ENCODE data around the gene SRCAP. TPM values are rescaled to one million over a fixed set of nuclear protein-coding genes. Genes with fewer than 3 reads are reported as not detected.
A peak's percentile ranks its signal among the peaks of the same experiment; 100 is the strongest.

The SRCAP gene
- total RNA-seq, 1 experiment from 2014 or later: 7.4 TPM

DNA sequence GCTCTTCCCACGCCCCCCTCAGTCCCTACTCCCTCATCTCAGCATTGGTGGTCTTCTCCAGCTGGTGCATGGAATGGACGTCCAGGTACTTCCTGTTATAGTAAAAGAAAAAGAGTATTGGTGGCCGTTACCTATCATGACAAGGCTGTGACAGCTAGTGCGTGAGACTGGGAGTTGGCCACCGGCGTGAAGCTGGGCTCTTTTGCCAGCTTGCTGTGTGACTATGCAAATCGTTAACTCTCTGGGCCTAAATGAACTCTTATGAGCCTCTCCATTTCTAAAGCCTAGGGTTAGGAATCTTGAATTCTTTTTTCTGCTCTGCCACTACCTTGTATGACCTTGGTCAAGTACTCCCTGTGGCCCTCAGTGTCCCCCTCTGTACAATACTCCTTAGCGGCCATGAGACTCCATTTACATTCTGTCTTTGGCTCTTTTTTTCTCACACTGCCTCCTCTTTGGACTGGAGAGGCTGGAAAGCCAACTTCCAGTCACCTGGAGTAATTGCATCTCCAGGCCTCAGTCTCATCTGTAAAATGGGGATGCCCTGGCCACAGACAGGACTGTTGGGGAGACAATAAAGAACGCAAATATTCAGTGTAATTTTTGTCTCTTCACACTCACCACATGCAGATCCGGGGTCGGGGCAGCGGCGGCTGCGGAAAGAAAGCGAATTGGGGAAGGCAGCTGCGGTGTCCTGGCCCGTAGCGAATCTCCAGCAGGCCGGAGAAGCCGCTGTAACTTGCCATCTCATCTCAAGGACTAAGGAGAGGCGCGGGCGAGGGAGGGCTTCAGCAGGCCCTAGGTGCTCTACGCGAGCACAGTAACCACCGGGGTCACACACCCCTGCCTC, 61.8 kb downstream of the SRCAP start:
- no peaks in the 10 kb centered on the region for H3K27me3 ChIP-seq (ENCODE audit: control insufficient read depth, insufficient read depth, low read length)
- H3K4me3 ChIP-seq (ENCODE audit: insufficient read depth, low read depth, low read length): peak overlapping the region; percentile 76
- peaks cover 23% of the 10 kb centered on the region for H3K36me3 ChIP-seq (replicated peaks; ENCODE audit: control insufficient read depth, insufficient read depth, low read length)
- DNase-seq: no peak

DNA sequence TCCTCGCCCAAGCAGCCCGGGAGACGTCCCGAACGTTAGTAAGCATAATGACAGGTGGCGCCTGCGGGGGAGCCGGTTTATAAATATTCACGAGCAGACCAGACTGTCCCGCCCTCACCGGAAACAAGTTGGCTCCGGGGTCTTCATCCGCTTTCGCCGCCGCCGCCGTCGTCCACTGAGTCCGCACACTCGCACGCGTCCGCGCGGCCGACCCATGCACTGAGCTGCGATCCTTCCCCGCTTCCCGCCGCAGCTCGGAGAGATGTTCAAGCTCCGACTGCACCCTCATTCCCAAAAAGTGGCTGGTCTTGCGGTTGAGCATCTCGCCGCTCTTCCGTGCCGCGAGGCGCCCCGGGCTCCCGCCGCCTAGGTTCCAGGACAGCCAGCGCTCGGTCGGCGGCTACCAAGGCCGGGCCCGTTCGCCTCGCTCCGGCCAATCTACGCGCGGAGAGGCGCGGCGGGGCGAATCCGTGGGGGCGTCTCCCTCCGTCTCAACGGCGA, 62.5 kb downstream of the SRCAP start:
- Histone ChIP-seq H3K4me3 (ENCODE audit: insufficient read depth, low read depth, low read length) (peak overlapping the region; percentile 76), H3K36me3 (replicated peaks; ENCODE audit: control insufficient read depth, insufficient read depth, low read length) (peaks cover 28% of the 10 kb centered on the region), H3K27me3 (ENCODE audit: control insufficient read depth, insufficient read depth, low read length) (no peaks in the 10 kb centered on the region)
- peak; percentile 87 for DNase-seq

DNA sequence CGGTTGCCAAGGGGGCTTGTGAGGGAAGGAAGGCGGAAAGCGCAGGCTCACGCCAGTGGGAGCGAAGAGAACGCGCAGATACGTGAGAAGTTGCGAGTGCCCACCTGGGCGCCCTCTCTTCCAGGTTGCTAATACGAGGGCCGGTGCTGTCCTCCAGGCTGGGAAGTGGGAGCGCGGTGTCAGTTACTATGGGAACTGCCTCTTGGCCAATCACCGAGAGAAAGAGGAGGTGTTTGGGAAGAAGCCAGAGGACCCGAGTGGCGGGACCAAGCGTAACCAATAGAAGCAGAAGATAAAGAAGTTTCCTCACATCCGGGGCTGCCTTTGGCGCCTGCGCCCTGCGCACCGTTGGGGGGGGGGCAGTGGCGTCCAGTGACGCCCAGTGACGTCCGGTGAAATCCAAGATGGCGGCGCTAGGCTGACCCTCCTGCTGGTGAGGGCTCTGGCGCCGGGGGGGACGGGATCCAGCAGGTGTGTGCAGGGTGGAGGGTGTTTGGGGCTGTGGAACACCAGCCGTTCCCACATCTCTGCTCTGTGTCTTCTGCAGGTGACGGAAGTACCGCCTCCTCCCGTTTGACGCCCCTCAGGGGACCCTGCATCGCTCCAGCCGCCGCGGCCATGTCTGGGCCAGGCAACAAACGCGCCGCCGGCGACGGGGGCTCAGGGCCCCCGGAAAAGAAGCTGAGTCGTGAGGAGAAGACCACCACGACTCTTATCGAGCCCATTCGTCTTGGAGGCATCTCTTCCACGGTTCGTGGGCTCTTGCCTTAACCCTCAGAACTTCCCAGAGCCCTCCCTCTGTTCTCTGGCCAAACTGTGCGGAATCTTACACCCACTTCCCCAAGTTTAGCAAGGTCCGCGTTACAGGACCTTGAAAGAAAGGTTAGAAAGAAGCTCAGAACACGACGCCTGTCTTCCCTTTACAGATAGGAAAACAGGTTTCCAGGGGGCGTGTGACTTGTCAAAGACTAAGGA, 63.2 kb downstream of the SRCAP start, which contains the start of the genes CFAP119 and RNF40:
TSS of gene CFAP119 (minus strand) at position 135 of the 975 bp plus-strand sequence. CDS start 314 bp downstream, outside the sequence.
TSS of gene RNF40 (plus strand) at position 395 of the 975 bp plus-strand sequence. CDS start at position 619, 224 bp downstream.
- Histone ChIP-seq H3K4me3 (ENCODE audit: insufficient read depth, low read depth, low read length) (peak within 1 kb of the TSS; percentile 93), H3K27me3 (ENCODE audit: control insufficient read depth, insufficient read depth, low read length) (no peaks in the 10 kb centered on the region), H3K36me3 (replicated peaks; ENCODE audit: control insufficient read depth, insufficient read depth, low read length) (peaks cover 35% of the 10 kb centered on the region)
- DNase-seq: peak; percentile 100

DNA sequence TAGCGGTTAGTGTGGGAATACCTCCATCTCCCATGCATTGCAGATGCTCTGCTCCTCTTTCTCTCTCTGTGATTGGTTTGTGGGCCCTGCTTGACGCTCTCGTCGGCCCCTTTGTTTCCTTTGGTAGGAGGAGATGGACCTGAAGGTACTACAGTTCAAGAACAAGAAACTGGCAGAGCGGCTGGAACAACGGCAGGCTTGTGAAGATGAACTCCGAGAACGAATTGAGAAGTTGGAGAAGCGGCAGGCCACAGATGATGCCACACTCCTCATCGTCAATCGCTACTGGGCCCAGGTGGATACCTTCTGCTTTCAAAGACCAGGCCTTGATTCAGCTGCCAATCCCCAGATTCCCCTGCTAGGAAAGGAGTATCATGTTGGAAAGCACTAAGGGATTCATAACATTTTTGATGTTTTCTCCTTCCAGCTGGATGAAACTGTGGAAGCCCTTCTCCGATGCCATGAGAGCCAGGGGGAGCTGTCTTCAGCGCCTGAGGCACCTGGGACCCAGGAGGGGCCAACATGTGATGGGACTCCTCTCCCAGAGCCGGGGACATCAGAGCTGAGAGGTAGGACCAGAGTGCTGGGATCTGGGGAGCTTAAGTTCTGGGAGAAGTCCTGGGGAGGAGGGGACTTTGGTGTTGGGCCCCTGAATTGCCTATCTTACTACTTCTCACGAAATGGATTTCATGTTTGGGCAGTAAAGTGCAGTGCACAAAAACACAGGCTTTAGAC, 64.2 kb downstream of the SRCAP start:
- peaks cover 42% of the 10 kb centered on the region for H3K36me3 ChIP-seq (replicated peaks; ENCODE audit: control insufficient read depth, insufficient read depth, low read length)
- H3K27me3 ChIP-seq (ENCODE audit: control insufficient read depth, insufficient read depth, low read length): no peaks in the 10 kb centered on the region
- peak overlapping the region; percentile 93 for H3K4me3 ChIP-seq (ENCODE audit: insufficient read depth, low read depth, low read length)
- no peak for DNase-seq

DNA sequence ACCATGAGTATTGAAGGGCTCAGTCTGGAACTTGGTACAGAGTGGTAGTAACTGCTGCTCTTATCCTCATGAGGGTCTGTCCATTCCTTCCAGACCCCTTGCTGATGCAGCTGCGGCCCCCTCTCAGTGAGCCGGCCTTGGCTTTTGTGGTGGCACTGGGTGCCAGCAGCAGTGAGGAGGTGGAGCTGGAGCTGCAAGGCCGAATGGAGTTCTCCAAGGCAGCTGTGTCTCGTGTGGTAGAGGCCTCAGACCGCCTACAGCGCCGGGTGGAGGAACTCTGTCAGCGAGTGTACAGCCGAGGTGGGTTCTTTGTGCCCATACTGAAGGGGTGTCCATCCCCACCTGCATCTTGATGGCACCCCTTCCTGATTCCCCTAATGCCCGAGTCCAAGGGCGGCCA, 65.1 kb downstream of the SRCAP start:
- no peaks in the 10 kb centered on the region for H3K27me3 ChIP-seq (ENCODE audit: control insufficient read depth, insufficient read depth, low read length)
- H3K36me3 ChIP-seq (replicated peaks; ENCODE audit: control insufficient read depth, insufficient read depth, low read length): peaks cover 50% of the 10 kb centered on the region
- H3K4me3 ChIP-seq (ENCODE audit: insufficient read depth, low read depth, low read length): no peak overlapping the region
- DNase-seq: no peak

DNA sequence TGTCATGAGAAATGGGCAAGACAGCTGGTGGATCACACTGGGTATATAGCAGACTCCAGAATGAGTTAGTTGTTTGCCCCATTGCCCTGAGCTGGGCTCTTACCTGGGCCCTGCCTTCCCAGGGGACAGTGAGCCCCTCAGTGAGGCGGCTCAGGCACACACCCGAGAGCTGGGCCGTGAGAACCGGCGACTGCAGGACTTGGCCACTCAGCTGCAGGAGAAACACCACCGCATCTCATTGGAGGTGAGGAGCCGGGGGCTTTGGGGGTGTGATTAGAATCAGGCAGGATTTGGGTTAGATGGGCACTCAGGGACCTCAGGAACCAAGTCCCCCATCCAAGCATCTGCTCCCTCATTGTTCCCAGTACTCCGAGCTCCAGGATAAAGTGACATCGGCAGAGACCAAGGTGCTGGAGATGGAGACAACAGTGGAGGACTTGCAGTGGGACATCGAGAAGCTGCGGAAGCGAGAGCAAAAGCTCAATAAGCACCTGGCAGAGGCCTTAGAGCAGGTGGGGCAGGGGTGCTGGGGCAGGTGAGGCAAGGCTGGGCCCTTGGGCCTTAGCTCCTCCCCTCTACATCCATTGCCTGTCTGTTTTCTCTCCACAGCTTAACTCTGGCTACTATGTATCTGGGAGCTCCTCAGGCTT, 66.0 kb downstream of the SRCAP start:
- Histone ChIP-seq H3K36me3 (replicated peaks; ENCODE audit: control insufficient read depth, insufficient read depth, low read length) (peaks cover 57% of the 10 kb centered on the region), H3K4me3 (ENCODE audit: insufficient read depth, low read depth, low read length) (no peak overlapping the region), H3K27me3 (ENCODE audit: control insufficient read depth, insufficient read depth, low read length) (no peaks in the 10 kb centered on the region)
- DNase-seq: no peak

DNA sequence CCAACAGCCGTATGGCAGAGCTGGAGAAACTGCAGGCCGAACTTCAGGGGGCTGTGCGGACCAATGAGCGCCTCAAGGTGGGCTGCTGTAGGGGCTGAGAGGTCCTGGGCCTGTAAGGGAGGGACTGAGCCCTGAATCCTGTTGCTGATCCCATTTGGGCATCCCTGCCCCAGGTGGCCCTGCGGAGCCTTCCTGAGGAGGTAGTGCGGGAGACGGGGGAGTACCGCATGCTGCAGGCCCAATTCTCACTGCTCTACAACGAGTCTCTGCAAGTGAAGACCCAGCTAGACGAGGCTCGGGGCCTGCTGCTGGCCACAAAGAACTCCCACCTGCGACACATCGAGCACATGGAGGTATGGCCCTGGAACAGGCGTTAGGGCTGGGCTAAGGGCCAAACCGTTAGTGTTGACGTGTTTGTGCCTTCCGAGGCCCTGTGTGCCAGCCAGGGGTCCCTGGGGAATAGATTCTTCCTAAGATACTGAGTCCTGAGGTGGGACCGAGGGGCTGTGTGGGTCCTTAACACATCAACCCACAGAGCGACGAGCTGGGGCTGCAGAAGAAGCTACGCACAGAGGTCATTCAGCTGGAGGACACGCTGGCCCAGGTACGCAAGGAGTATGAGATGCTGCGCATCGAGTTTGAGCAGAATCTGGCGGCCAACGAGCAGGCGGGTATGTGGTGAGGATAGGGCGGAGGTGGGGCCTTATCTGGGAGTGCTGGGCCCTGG, 67.4 kb downstream of the SRCAP start:
- no peak for DNase-seq
- H3K36me3 ChIP-seq (replicated peaks; ENCODE audit: control insufficient read depth, insufficient read depth, low read length): peaks cover 62% of the 10 kb centered on the region

DNA sequence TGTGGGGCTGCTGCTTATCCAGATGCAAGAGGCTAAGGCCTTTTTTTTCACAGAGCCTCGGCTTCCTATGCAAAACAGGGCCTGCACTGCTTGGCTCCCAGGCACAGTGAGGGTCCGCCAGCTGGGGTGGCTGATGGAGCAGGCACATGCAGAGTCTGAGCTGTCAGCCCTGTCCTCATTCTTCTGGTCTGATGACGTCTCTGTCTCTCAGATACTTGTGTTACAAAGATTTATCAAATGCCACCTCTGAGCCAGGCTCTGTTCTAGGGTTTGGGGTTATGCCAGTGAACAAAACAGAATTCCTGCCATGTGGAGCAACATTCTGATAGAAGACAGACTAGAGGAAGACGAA, 67.9 kb downstream of the SRCAP start:
- peaks cover 66% of the 10 kb centered on the region for H3K36me3 ChIP-seq (replicated peaks; ENCODE audit: control insufficient read depth, insufficient read depth, low read length)
- no peak overlapping the region for H3K4me3 ChIP-seq (ENCODE audit: insufficient read depth, low read depth, low read length)
- DNase-seq: no peak
- no peaks in the 10 kb centered on the region for H3K27me3 ChIP-seq (ENCODE audit: control insufficient read depth, insufficient read depth, low read length)

More for the DNA sequence above, 67.4 kb downstream of the SRCAP start:
- H3K4me3 ChIP-seq (ENCODE audit: insufficient read depth, low read depth, low read length): no peak overlapping the region
- H3K27me3 ChIP-seq (ENCODE audit: control insufficient read depth, insufficient read depth, low read length): no peaks in the 10 kb centered on the region

DNA sequence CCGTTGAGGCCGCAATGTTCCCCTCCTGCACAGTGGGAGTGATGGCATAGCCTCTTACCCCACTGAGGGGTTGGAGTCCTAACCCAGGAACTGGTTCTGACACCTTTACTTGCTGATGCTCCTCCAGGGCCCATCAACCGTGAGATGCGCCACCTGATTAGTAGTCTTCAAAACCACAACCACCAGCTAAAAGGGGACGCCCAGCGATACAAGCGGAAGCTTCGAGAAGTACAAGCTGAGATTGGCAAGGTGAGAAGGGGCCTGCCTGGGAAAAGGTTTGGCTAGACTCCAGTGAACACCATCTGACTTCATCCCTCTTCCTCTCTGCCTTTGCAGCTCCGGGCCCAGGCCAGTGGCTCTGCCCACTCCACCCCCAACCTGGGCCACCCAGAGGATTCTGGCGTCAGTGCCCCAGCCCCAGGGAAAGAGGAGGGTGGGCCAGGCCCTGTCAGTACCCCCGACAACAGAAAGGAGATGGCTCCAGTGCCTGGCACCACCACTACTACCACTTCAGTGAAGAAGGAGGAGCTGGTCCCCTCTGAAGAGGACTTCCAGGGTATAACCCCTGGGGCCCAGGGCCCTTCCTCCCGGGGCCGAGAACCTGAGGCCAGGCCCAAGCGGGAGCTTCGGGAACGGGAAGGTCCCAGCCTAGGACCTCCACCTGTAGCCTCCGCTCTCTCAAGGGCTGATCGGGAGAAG, 68.9 kb downstream of the SRCAP start:
- H3K36me3 ChIP-seq (replicated peaks; ENCODE audit: control insufficient read depth, insufficient read depth, low read length): peaks cover 75% of the 10 kb centered on the region
- H3K4me3 ChIP-seq (ENCODE audit: insufficient read depth, low read depth, low read length): no peak overlapping the region
- H3K27me3 ChIP-seq (ENCODE audit: control insufficient read depth, insufficient read depth, low read length): no peaks in the 10 kb centered on the region
- DNase-seq: no peak

DNA sequence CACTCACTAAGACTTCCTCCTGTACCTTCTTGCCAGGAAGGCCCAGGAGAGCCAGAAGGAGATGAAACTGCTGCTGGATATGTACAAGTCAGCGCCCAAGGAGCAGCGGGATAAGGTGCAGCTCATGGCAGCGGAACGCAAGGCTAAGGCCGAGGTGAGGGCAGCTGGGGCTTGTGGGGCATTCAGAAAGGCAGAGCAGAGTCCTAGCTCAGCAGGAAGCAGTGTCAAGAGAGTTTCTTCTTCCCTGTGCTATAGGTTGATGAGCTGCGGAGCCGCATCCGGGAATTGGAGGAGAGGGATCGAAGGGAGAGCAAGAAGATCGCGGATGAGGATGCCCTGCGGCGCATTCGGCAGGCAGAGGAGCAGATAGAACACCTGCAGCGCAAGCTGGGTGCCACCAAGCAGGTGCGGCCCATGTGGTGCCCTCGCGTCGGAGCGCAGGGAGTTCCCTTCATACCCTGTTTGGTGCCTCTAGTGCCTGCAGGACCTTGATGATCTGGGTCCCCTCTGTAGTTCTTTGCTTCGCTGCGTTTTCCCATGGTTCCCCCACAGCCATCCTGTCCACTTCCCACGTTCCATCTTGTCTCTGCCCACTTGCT, 69.7 kb downstream of the SRCAP start:
- H3K4me3 ChIP-seq (ENCODE audit: insufficient read depth, low read depth, low read length): no peak overlapping the region
- no peaks in the 10 kb centered on the region for H3K27me3 ChIP-seq (ENCODE audit: control insufficient read depth, insufficient read depth, low read length)
- H3K36me3 ChIP-seq (replicated peaks; ENCODE audit: control insufficient read depth, insufficient read depth, low read length): peaks cover 74% of the 10 kb centered on the region
- no peak for DNase-seq

DNA sequence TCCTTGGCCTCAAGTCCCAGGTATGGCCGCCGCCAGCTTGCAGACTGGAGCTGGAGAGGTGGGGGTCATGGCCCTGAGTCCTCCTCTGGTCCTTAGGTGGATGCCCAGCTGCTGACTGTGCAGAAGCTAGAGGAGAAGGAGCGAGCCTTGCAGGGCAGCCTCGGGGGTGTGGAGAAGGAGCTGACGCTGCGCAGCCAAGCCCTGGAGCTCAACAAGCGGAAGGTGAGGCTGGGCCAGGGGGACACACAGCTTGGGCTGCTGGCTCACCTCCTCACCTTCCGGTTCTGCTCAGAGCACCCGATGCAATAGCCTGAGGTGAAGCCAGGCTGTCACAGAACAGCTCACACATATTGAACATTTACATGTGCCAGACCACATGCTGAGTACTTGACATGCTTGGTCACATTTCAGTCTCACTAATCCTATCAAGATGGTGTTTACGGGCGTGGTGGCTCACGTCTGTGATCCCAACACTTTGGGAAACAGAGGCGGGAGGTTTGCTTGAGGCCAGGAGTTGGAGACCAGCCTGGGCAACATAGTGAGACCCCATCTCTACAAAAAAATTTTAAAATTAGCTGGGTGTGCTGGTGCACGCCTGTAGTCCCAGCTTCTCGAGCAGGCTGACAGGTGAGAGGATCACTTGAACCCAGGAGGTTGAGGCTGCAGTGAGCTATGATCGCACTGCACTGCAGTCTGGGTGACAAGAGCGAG, 70.6 kb downstream of the SRCAP start:
- H3K4me3 ChIP-seq (ENCODE audit: insufficient read depth, low read depth, low read length): no peak overlapping the region
- DNase-seq: no peak
- H3K36me3 ChIP-seq (replicated peaks; ENCODE audit: control insufficient read depth, insufficient read depth, low read length): peaks cover 67% of the 10 kb centered on the region
- no peaks in the 10 kb centered on the region for H3K27me3 ChIP-seq (ENCODE audit: control insufficient read depth, insufficient read depth, low read length)

DNA sequence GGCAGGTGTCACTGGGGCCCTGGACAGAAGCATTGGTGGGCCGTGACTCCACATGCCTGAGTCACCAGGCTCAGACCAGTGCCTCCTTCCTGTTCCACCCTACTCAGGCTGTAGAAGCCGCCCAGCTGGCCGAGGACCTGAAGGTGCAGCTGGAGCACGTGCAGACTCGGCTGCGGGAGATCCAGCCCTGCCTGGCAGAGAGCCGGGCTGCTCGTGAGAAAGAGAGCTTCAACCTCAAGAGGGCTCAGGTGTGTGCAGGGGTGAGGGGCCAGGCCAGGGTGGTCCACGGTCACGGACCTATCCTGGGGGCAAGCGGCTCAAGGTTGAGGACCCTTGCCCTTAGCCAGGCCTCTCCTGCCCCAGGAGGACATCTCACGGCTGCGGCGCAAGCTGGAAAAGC, 72.8 kb downstream of the SRCAP start:
- H3K36me3 ChIP-seq (replicated peaks; ENCODE audit: control insufficient read depth, insufficient read depth, low read length): peaks cover 49% of the 10 kb centered on the region
- H3K4me3 ChIP-seq (ENCODE audit: insufficient read depth, low read depth, low read length): no peak overlapping the region
- DNase-seq: no peak
- no peaks in the 10 kb centered on the region for H3K27me3 ChIP-seq (ENCODE audit: control insufficient read depth, insufficient read depth, low read length)

Measured in H7 (cell line).